Measurements from ENCODE around the gene GAB2.
"Not testable (repeated sequence)": the region's sequence is repeated elsewhere in the genome, so short reads cannot be mapped to it uniquely, and the experiment has no call there.

The GAB2 gene

DNA sequence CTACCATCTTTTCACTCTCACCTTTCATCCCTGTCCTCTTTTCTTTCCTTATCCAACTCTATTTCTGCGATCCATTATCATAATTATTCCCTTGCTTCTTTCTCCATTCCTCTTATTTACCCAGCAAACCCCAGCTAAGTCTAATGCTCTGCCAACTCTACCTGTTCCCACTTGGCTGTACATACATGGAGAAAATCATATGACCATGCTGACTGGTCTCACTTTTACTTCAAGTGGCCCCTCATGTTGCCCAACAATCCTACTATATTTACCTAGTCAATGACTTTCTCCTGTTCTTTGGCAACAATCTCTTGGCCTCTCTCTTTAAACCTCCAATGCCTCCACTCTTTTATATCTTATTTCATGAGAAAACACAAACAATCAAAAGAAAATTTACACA, 134.8 kb downstream of the GAB2 start:
- H3K4me3 ChIP-seq (ENCODE audit: control insufficient read depth, low read depth, low read length), result no peak overlapping the region
- TF ChIP-seq, protein P1, sequence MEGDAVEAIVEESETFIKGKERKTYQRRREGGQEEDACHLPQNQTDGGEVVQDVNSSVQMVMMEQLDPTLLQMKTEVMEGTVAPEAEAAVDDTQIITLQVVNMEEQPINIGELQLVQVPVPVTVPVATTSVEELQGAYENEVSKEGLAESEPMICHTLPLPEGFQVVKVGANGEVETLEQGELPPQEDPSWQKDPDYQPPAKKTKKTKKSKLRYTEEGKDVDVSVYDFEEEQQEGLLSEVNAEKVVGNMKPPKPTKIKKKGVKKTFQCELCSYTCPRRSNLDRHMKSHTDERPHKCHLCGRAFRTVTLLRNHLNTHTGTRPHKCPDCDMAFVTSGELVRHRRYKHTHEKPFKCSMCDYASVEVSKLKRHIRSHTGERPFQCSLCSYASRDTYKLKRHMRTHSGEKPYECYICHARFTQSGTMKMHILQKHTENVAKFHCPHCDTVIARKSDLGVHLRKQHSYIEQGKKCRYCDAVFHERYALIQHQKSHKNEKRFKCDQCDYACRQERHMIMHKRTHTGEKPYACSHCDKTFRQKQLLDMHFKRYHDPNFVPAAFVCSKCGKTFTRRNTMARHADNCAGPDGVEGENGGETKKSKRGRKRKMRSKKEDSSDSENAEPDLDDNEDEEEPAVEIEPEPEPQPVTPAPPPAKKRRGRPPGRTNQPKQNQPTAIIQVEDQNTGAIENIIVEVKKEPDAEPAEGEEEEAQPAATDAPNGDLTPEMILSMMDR (conservative IDR thresholded peaks at IDR 0.05; ENCODE audit: control insufficient read depth, insufficient read depth, low read depth, low read length), result no peak
- DNase-seq (ENCODE audit: low read depth), result no peak

DNA sequence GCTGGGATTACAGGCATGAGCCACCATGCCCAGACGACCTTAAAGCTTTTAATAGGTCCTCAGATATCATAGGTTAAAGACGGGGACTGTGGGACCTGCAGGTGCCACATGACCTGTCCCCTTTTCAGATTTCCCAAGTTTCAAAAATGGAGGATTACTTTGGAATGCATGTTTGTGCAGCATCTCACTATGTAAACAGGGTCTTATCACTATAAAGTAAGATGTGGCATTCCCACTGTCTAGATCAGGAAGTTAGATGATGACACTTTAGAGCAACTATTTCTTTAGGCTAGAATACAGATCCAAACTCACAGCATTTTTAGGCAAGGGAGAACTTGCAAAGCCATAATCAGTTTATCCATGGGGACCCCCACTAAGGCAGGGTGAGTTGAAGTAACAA, 136.1 kb downstream of the GAB2 start:
- TF ChIP-seq, protein P1 (conservative IDR thresholded peaks at IDR 0.05; ENCODE audit: control insufficient read depth, insufficient read depth, low read depth, low read length), result no peak
- no peak overlapping the region for H3K4me3 ChIP-seq (ENCODE audit: control insufficient read depth, low read depth, low read length)
- DNase-seq (ENCODE audit: low read depth), result no peak

DNA sequence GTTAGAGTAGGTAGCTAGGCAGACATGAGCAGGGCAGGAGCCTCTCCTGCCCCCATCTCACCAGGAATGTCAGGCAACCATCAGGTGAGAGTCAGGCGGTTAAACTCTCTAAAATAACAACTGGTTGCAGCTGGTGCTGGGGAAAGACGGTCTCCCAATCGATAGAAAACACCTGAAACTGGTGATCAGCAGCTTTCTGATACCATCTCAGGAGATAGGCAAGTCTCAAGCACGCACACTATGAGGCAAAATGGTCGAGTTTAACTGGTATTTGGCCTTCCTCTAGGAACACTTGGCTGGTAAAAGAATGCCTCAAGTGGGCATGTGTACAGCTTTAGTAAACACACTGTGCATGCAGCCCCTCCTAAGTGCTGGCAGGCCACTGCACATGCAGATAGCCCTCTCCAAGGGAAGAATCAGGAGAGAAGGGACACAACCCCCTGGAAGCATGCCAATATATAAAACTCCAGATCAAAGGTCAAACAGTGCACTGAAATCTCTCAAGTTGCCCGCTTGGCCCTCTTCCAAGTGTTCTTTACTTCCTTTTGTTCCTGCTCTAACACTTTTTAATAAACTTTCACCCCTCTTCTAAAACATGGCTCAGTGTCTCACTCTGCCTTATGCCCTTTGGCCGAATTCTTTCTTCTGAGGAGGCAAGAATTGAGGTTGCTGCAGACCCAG, 140.2 kb downstream of the GAB2 start:
- TF ChIP-seq, protein P1 (conservative IDR thresholded peaks at IDR 0.05; ENCODE audit: control insufficient read depth, insufficient read depth, low read depth, low read length), result no peak
- DNase-seq (ENCODE audit: low read depth), result no peak
- no peak overlapping the region for H3K4me3 ChIP-seq (ENCODE audit: control insufficient read depth, low read depth, low read length)

DNA sequence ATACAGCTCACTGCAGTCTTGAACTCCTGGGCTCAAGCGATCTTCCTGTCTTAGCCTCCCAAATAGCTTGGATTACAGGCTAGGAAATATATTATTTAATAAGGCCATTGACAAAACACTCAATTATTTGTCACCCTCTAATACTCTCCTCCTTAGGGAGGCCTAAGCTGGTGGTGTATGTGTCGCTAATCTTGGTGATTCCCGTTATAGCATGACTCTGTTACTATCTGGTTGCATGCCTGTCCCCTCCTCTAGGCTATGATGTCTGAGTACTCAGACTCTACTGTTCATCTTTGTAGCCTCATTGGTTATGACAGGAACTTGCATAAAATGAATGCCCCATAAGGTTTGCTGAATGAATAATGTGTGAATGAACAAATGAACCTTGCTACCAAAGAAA, 141.3 kb downstream of the GAB2 start:
- no peak overlapping the region for H3K4me3 ChIP-seq (ENCODE audit: control insufficient read depth, low read depth, low read length)
- TF ChIP-seq, protein P1 (conservative IDR thresholded peaks at IDR 0.05; ENCODE audit: control insufficient read depth, insufficient read depth, low read depth, low read length), result no peak
- no peak for DNase-seq (ENCODE audit: low read depth)

DNA sequence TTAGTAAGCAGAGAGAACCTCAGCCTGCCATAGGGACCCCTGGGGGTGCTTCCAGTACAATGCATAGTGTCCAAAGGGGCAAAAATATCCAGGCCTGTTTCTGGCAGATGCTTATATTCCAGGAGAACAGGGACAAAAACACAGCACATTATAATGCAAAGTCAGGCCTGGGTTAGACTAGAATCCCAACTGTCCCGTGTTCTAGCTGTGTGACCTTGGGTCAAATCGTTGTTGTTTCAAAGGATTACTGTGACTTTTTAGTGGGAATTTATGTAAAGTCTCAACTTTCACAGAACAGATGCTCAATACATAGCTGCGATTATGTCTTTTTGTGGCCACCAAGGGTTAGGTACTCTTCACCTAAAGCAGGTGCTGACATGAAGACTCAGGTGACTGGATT, 142.9 kb downstream of the GAB2 start:
- H3K4me3 ChIP-seq (ENCODE audit: control insufficient read depth, low read depth, low read length), result no peak overlapping the region
- DNase-seq (ENCODE audit: low read depth), result no peak
- TF ChIP-seq, protein P1 (conservative IDR thresholded peaks at IDR 0.05; ENCODE audit: control insufficient read depth, insufficient read depth, low read depth, low read length), result no peak

DNA sequence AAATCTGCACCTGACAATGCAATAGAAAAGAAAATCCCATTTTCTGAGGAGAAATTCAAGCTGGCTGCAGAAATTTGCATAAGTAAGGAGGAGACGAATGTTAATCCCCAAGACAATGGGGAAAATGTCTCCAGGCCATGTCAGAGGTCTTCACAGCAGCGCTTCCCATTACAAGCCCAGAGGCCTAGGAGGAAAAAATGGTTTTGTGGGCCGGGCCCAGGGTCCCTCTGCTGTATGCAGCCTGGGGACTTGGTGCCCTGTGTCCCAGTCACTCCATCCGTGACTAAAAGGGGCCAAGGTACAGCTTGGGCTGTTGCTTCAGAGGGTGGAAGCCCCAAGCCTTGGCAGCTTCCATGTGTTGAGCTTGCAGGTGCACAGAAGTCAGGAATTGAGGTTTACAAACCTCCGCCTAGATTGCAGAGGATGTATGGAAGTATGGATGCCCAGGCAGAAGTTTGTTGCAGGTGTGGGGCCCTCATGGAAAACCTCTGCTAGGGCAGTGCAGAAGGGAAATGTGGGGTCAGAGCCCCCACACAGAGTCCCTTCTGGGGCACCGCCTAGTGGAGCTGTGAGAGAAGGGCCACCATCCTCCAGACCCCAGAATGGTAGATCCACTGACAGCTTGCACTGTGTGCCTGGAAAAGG, 144.9 kb downstream of the GAB2 start:
- DNase-seq (ENCODE audit: low read depth); H3K4me3 ChIP-seq (ENCODE audit: control insufficient read depth, low read depth, low read length): not testable (repeated sequence)

DNA sequence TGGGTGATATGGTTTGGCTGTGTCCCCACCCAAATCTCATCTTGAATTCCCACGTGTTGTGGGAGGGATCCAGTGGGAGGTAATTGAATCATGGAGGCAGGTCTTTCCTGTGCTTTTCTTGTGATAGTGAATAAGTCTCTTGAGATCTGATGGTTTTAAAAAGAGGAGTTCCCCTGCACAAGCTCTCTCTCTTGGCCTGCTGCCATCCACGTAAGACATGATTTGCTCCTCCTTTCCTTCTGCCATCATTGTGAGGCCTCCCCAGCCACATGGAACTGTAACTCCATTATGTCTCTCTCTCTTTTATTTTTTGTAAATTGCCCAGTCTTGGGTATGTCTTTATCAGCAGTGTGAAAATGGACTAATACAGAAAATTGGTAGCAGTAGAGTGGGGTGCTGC, 145.8 kb downstream of the GAB2 start:
- H3K4me3 ChIP-seq (ENCODE audit: control insufficient read depth, low read depth, low read length); DNase-seq (ENCODE audit: low read depth): not testable (repeated sequence)

DNA sequence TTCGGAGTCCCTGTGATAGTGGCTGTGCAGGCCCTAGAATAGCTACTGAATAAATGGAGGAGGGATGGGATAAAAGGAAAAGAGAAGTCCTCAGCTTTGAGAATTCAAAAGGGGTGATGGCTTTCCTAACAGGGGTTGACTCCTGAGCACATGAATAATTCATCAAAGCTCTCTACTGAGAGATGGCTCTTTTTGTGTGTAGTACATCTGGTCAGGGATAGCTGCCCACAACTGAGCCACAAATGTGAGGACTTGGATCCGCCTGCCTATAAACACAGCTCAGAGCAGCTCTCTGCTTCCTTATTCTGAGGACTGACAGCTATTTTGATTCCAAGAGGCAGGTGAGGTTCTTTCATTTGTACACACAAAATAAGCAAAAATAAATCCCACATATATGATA, 146.6 kb downstream of the GAB2 start:
- DNase-seq (ENCODE audit: low read depth), result no peak
- TF ChIP-seq, protein P1 (conservative IDR thresholded peaks at IDR 0.05; ENCODE audit: control insufficient read depth, insufficient read depth, low read depth, low read length), result no peak
- H3K4me3 ChIP-seq (ENCODE audit: control insufficient read depth, low read depth, low read length), result no peak overlapping the region
